Fibroblast of mammary gland (primary cell): ENCODE results near the gene SYT7.
A peak's percentile ranks its signal among the peaks of the same experiment; 100 is the strongest.
"Not testable (repeated sequence)": the region's sequence is repeated elsewhere in the genome, so short reads cannot be mapped to it uniquely, and the experiment has no call there.

Source experiments
- DNase-seq: peaks from one replicate; pipeline ENCODE4 v3.0.0-alpha.2; 2010; ENCODE audit warnings: low read depth
- H3K4me3 ChIP-seq: 2 replicates; pipeline ENCODE4 v1.5.1; 2011; ENCODE audit warnings: low read depth, mild to moderate bottlenecking, low read length, moderate library complexity; ENCODE audit not compliant: control insufficient read depth
- CTCF ChIP-seq: conservative IDR thresholded peaks from 2 replicates; pipeline ENCODE4 v1.5.1; 2011; ENCODE audit warnings: low read depth, low read length, inconsistent platforms; ENCODE audit not compliant: control insufficient read depth, insufficient read depth

The SYT7 gene

GRCh38 chr11:61480261-61480993 lies 100.4 kb downstream of the SYT7 start:
- H3K4me3 ChIP-seq: no peak overlapping the region
- TF ChIP-seq CTCF: no peak
- no peak for DNase-seq

- not testable (repeated sequence) for DNase-seq, H3K4me3 ChIP-seq
Measured at GRCh38 chr11:61479360-61480058, 101.4 kb downstream of the SYT7 start.

GRCh38 chr11:61477727-61478148 lies 103.1 kb downstream of the SYT7 start:
- peak; percentile 23 for DNase-seq
- no peak overlapping the region for H3K4me3 ChIP-seq
- TF ChIP-seq CTCF: peak; percentile 74

GRCh38 chr11:61477126-61477525 lies 103.8 kb downstream of the SYT7 start:
- no peak for DNase-seq
- no peak overlapping the region for H3K4me3 ChIP-seq
- TF ChIP-seq CTCF: no peak

- no peak for TF ChIP-seq CTCF
- H3K4me3 ChIP-seq: no peak overlapping the region
- DNase-seq: no peak
Measured at GRCh38 chr11:61476371-61476770, 104.5 kb downstream of the SYT7 start.

- no peak for DNase-seq
- no peak overlapping the region for H3K4me3 ChIP-seq
- no peak for TF ChIP-seq CTCF
Measured at GRCh38 chr11:61475433-61475832, 105.4 kb downstream of the SYT7 start.

GRCh38 chr11:61474013-61474643 lies 106.7 kb downstream of the SYT7 start:
- no peak overlapping the region for H3K4me3 ChIP-seq
- peak; percentile 52 for DNase-seq
- TF ChIP-seq CTCF: no peak
